ENCODE results near the gene PODN. TPM values are rescaled to one million over a fixed set of nuclear protein-coding genes. Genes with fewer than 3 reads are reported as not detected.
A peak's percentile ranks its signal among the peaks of the same experiment; 100 is the strongest.

The PODN gene
- total and polyA plus RNA-seq, 7 donors, result 1.6 to 200 (median 67.6) TPM

DNA sequence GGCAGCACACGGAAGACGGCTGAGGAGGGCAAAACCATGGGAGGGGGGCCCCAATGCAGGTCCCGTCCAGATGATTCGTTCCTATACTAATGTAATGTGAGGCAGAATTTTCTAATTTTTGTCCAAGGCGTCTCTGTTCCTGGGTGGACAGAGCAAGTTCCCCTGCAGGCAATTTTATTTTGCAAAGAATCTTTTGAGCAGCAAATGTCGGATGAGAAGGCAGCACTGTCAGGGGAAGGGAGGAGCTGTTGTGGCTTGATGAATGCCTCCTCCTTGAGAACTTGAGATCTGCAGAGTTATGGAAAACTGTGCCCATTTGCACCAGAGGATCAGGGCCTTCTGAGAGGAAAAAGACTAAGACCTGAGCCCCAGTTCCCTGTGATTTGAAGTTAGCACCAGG is 63.1 kb downstream of the PODN start:
- TF ChIP-seq POLR2AphosphoS5 (IDR thresholded peaks at IDR 0.05), result no peak
- no peaks in the 10 kb centered on the region for H3K9me3 ChIP-seq
- WGBS, 2 donors, result 81 to 94% methylated on average over 6 of the region's 6 CpGs
- DNase-seq, result no peak
- intact Hi-C loops (cut with DNase I), result no loop called here
- H3K36me3 ChIP-seq, result no peaks in the 10 kb centered on the region
- peak overlapping the region; percentile 67 to 82 (median 73) for H3K27ac ChIP-seq
- no peak overlapping the region for H3K4me3 ChIP-seq
- no peaks in the 10 kb centered on the region for H3K27me3 ChIP-seq
- H3K4me1 ChIP-seq, result peaks cover 0 to 83% (median 70%) of the 10 kb centered on the region in 4 donors

DNA sequence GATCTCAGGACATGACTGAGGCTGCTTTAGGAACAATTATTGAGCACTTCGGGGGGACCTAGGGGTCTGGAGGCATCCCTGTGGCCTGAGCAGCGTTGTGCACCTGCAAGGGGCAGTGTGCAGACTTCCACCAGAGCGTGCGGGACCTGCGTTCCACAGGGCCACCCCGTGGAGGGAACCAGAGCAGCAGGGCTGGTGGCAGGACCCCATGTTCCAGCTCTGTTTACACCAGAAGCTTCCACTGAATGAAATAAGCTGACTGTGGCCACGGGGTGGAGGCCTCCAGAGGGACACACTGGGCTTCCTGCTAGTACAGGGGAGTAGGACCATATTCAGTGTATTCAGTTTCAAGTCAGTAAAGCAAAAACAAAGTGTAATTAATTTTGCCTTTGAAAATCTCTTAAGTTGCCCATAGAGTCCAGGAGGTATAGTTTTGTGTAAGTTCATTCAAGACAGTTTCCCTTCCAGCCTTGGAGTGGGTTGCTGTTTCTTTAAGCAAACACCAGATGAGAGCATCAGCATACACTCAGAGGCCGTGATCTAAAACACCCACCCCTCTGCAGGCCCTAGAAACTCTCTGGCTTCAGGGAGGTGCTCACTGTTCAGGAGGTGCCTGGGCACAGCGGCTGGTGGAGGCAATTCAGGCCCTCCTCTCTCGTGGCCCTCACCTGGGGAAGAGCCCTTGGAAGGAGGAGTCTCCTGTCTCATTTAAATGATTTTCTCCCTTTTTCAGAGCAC is 63.8 kb downstream of the PODN start:
- TF ChIP-seq POLR2A (IDR thresholded peaks at IDR 0.05) (no peak), POLR2AphosphoS5 (IDR thresholded peaks at IDR 0.05) (peak in 1 of 4 donors; percentile 27)
- Histone ChIP-seq H3K9me3 (no peaks in the 10 kb centered on the region), H3K27me3 (no peaks in the 10 kb centered on the region), H3K27ac (peak overlapping the region; percentile 67 to 82 (median 73)), H3K4me3 (no peak overlapping the region), H3K4me1 (peaks cover 0 to 88% (median 76%) of the 10 kb centered on the region in 4 donors), H3K36me3 (no peaks in the 10 kb centered on the region)
- peak; percentile 81 for DNase-seq
- intact Hi-C loops (cut with DNase I), result no loop called here
- 78 to 80% methylated on average over 10 of the region's 10 CpGs for WGBS, 2 donors

DNA sequence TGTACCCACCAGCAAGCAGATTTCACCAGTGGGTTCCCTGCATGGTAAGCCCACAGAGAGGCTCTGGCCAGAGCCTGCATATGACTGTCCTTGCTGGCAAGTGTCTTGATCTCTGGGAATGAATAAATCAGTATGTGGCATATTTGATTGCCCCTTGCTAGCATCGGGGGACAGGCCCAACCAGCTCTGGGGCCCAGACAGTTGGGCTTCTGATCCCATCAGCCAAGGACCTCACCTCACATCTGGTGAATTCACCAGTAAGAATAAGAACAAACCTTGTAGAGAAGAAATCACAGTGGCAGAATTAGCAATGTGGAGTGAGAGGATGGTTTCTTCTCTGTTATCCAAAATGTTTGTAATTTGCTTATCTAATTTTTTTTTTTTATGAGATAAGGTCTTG is 64.5 kb downstream of the PODN start:
- intact Hi-C loops (cut with DNase I), result no loop called here
- Histone ChIP-seq H3K27ac (peak overlapping the region; percentile 6 to 82 (median 68)), H3K4me1 (peaks cover 0 to 88% (median 74%) of the 10 kb centered on the region in 4 donors), H3K27me3 (no peaks in the 10 kb centered on the region), H3K36me3 (no peaks in the 10 kb centered on the region), H3K4me3 (no peak overlapping the region), H3K9me3 (no peaks in the 10 kb centered on the region)
- WGBS, 2 donors, result 80 to 91% methylated on average over 1 of the region's 1 CpG
- peak; percentile 36 for DNase-seq
- TF ChIP-seq, protein P1, sequence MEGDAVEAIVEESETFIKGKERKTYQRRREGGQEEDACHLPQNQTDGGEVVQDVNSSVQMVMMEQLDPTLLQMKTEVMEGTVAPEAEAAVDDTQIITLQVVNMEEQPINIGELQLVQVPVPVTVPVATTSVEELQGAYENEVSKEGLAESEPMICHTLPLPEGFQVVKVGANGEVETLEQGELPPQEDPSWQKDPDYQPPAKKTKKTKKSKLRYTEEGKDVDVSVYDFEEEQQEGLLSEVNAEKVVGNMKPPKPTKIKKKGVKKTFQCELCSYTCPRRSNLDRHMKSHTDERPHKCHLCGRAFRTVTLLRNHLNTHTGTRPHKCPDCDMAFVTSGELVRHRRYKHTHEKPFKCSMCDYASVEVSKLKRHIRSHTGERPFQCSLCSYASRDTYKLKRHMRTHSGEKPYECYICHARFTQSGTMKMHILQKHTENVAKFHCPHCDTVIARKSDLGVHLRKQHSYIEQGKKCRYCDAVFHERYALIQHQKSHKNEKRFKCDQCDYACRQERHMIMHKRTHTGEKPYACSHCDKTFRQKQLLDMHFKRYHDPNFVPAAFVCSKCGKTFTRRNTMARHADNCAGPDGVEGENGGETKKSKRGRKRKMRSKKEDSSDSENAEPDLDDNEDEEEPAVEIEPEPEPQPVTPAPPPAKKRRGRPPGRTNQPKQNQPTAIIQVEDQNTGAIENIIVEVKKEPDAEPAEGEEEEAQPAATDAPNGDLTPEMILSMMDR (IDR thresholded peaks at IDR 0.05), result no peak
- TF ChIP-seq POLR2A (IDR thresholded peaks at IDR 0.05), result no peak
- TF ChIP-seq POLR2AphosphoS5 (IDR thresholded peaks at IDR 0.05), result no peak
- TF ChIP-seq EP300 (IDR thresholded peaks at IDR 0.05), result no peak

DNA sequence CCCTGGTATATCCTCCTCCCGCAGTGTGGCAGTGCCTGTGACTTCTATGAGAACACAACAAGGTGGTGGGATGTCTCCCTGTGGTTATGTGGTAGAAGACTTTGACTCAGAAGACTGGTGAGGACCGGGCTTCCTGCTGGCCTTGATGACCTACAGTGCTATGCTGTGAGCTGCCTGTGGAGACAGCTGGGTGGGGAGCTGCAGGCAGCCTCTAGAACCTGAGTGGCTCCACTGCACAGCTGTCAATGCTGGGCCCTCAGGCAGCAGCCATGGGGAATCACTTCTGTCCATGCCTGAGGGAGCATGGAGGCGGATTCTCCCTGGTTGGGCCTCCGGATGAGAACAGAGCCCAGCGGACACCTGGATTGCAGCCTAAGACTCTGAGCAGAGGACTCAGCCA is 65.5 kb downstream of the PODN start:
- Histone ChIP-seq H3K9me3 (no peaks in the 10 kb centered on the region), H3K4me1 (peaks cover 0 to 88% (median 73%) of the 10 kb centered on the region in 4 donors), H3K27me3 (no peaks in the 10 kb centered on the region), H3K4me3 (no peak overlapping the region), H3K27ac (peak overlapping the region in 1 of 4 donors; percentile 37), H3K36me3 (no peaks in the 10 kb centered on the region)
- intact Hi-C loops (cut with DNase I), result no loop called here
- peak; percentile 59 for DNase-seq
- WGBS, 2 donors, result 88 to 89% methylated on average over 5 of the region's 5 CpGs
- TF ChIP-seq, protein P1 (IDR thresholded peaks at IDR 0.05), result no peak
- TF ChIP-seq POLR2AphosphoS5 (IDR thresholded peaks at IDR 0.05) (no peak), EP300 (IDR thresholded peaks at IDR 0.05) (no peak), POLR2A (IDR thresholded peaks at IDR 0.05) (no peak)

DNA sequence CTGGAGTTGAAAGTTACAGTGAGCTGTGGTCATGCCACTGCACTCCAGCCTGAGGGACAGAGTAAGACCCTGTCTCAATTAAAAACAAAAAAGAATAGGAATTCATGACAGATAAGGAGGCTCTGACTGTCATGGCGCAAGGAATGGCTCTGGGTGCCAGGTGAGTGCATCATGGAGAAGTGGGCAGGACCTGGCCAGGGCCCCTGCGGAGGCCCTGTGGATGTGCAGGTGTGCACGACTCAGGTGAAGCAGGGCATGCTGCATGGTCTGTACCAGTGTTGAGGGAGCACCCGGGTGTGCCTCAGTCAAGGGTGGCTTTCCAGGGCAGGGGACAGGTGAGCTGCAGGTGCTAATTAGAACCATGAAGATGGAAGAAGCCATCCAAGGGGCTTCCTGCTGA is 66.4 kb downstream of the PODN start:
- peaks cover 0 to 88% (median 69%) of the 10 kb centered on the region in 4 donors for H3K4me1 ChIP-seq
- DNase-seq, result peak; percentile 22

More for the DNA sequence above, 66.4 kb downstream of the PODN start:
- Histone ChIP-seq H3K9me3 (no peaks in the 10 kb centered on the region), H3K4me3 (no peak overlapping the region), H3K27ac (no peak overlapping the region), H3K36me3 (no peaks in the 10 kb centered on the region), H3K27me3 (no peaks in the 10 kb centered on the region)
- 92 to 93% methylated on average over 4 of the region's 4 CpGs for WGBS, 2 donors
- TF ChIP-seq, protein P1 (IDR thresholded peaks at IDR 0.05), result no peak
- TF ChIP-seq EP300 (IDR thresholded peaks at IDR 0.05) (no peak), POLR2A (IDR thresholded peaks at IDR 0.05) (no peak), POLR2AphosphoS5 (IDR thresholded peaks at IDR 0.05) (no peak)
- intact Hi-C loops (cut with DNase I), result no loop called here
